Measurements from ENCODE around the gene RAB1B.
"Not testable (repeated sequence)": the region's sequence is repeated elsewhere in the genome, so short reads cannot be mapped to it uniquely, and the experiment has no call there.

RAB1B gene

GRCh38 chr11:66239998-66240780 lies 28.2 kb upstream of the RAB1B start:
- DNase-seq: no peak

DNA sequence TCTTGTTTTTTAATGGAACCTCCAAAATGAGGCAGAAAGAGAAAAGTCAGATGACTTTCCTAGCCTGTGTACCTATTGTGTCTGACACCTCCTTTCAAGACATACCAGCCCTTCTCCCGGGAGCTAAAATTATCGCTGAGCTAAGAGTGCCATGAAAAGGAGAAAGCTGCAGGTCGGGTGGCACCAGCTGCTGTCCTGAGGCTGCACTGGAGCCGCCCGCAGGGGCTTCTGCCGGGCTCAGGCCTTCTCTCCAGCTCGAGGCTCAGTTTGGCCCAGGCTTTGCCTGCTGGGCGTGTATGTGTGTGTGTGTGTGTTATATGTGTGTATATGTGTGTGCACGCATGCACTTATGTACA lies 27.7 kb upstream of the RAB1B start:
- no peak for DNase-seq

DNA sequence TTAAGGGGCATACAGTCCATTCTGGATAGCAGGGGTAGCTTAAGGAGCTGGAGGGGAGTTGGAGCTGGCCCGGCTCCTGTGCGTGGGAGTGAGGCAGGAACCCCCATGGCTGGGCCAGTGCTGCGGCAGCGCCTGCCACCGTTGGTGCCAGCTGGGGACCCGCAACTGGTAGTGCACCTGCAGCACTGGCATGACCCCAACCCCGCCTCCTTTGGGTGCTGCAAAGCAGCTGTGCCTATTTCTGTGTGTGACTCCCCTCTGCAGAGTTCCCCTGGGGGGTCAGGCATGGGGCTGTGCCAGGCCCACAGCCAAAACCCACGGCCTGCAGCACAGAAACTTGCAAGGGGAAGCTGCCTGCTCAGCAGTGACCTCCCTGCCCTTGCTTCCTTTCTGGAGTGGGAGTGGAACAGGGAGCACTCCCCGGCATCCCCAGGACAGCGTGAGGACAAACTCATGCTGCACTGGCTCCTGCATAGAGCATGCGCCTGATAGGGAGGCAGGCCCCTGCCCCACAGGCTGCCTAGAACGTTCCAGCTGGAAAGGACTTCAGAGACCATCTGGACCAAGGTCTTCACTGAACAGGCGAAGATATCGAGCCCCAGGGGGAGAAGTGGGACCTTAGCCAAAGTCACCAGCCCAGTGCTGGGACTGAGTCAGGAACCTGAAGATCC lies 26.2 kb upstream of the RAB1B start:
- DNase-seq: no peak

DNA sequence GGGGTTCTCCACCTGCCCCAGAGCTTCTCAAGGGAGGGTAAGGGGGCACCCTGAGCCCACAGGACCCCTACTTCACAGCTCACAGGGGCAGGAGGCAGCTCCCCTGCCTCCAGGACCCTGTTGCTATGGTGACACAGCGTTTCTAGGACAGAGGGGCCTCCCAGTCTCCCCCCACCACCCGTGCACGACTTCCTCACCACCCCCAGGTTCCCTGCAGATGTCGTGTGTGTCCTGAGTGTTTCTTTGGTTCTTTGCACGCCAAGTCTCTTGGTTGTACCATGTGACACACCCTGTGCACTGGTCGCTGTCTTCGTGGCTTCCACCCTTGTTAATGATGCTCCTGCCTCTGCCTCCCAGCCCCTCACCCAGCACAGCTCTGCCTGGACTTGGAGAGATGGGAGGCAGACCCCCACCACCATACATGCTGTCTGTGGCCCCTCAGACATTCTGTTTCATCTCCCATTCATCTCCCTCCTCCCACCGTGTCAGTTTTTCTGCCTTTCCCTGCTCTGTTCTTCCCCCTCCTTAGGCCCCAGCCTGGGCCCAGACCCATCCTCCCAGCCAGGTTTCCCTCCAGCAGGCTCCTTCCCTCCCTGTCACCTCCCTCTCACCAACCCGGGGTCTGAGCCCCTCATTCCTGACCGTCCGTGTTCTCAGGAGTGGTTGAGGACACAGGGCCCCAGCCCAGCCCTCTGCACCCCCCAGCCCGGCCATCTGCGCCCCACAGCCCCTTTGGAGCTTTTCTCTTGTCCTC lies 24.5 kb upstream of the RAB1B start:
- no peak for DNase-seq

- no peak for DNase-seq
Observed at GRCh38 chr11:66247295-66247694, 21.1 kb upstream of the RAB1B start.

- no peak for DNase-seq
Observed at GRCh38 chr11:66247801-66248200, 20.6 kb upstream of the RAB1B start.

DNA sequence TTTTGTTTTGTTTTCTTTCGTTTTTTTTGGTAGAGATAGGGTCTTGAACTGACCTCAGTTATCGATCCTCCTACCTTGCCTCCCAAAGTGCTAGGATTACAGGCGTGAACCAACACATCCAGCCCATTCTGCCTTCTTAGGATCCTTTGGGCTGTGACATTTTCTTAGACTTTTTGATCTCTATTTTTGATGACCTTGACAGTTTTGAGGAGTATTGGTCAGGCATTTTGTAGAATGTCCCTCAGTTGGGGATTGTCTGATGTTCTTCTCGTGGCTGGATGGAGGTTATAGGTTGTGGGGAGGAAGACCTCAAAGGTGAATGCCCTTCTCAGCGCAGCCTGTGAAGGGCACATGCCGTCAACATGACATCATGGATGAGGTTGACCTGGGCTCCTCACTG lies 19.5 kb upstream of the RAB1B start:
- DNase-seq: no peak

DNA sequence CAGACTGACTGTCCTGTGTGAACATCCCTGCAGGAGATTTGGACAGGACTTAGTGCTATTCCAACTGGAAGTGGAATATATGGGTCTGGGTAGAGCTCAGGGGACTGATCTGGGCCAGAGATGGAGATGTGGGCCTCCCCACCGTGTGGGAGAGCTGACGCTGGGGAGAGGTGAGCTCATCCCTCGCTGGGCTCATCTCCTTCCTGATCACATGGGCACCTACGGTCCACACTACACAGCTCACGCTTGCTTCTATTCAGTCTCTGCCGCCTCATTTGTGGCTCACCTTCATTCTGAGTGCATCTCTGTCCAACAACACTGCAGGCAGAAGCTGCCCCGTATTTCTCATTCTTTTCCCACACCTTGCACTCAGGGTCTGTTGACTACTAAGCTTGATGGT lies 16.6 kb upstream of the RAB1B start:
- DNase-seq: no peak

DNA sequence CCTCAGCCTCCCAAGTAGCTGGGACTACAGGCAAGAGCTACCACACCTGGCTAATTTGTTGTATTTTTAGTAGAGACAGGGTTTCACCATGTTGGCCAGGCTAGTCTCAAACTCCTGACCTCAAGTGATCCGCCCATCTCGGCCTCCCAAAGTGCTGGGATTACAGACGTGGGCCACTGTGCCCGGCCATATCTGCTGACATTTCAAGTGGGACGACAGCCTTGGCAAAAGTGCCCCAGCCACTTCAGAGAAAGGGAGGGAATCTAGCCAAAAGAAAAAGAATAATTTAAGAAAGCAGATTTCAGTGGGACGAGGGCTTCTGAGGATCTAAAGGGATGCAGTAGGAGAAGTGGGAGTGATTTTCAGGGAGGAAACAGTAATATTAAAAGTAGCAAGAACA lies 15.4 kb upstream of the RAB1B start:
- DNase-seq: not testable (repeated sequence)

DNA sequence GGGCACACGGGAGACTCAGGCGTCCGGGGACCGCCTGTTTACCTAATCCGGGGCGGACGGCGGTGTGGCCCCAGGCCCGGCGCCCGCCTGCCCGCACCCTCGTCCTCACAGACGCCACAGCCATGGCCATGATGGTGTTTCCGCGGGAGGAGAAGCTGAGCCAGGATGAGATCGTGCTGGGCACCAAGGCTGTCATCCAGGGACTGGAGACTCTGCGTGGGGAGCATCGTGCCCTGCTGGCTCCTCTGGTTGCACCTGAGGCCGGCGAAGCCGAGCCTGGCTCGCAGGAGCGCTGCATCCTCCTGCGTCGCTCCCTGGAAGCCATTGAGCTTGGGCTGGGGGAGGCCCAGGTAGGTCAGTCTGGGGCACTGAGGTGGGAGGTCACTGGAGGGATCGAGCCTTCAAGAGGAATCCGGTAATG lies 10.0 kb upstream of the RAB1B start:
- no peak for DNase-seq

DNA sequence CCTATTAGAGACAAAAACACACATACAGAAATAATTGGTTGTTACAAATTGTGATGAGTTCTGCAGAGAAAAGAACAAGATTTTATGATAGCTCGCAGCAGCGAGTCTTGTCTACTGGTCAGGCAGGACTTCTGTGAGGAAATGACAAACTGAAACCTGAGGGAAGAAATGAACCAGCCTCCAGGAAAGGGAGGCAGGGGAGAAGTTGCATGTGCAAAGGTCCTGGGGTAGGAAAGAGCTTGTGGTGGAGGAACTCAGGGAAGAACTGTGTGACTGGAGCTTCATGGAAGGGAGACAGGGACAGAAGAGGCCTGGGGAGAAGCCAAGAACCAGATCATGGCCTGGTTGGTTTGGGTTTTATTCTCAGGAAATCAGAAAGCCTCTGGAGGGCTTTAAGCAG lies 9.2 kb upstream of the RAB1B start:
- DNase-seq: no peak

DNA sequence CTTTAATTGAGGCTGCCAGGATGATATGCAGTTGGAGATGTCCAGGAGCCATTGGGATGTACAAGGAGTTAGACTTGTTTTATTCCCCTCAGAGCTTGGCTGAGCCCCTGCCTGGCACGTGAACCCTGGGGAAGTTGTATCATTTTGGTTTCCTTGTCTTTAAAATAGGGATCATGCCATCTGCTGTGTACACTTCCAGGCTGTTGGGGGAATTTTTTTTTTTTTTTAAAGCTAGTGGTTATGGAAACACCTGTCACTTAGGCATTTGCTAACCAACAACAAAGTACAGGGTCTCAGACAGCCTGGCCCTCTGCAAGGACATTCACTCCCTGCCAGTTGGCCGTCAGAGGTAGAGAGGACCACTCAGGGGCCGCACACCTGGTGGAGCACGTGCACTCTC lies 8.5 kb upstream of the RAB1B start:
- DNase-seq: no peak

GRCh38 chr11:66261578-66261977 lies 6.9 kb upstream of the RAB1B start:
- no peak for DNase-seq

DNA sequence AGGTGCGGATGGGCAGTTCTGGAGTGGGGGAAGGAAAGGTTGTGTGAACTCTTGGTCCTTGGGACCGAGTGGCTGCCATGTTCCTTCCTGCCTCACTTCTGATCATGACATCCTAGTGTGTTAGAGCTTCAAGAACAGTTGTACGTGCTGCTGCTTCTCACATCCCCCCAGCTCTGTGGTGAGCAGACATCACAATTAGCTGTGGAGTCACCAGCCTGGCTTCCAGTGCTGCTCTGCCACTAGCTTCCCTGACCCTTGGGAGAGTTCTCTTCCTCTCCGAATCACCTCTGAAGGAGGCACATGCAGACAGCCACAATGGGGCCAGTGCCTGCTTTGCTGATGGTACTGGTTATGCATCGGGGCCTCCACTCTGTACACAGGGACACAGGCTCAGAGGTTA lies 6.2 kb upstream of the RAB1B start:
- DNase-seq: no peak

DNA sequence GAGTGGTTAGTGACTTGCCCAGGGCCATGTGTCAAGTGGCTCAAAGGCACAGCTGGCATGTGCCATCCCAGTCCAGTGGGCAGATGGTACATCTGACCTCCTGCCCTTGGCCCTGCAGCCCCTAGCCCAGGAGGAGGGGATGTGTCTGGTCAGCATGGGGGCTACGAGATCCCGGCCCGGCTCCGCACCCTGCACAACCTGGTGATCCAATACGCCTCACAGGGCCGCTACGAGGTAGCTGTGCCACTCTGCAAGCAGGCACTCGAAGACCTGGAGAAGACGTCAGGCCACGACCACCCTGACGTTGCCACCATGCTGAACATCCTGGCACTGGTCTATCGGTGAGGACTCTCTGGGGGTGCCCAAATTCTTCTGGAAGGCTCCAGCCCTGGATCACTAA lies 5.7 kb upstream of the RAB1B start:
- DNase-seq: no peak

DNA sequence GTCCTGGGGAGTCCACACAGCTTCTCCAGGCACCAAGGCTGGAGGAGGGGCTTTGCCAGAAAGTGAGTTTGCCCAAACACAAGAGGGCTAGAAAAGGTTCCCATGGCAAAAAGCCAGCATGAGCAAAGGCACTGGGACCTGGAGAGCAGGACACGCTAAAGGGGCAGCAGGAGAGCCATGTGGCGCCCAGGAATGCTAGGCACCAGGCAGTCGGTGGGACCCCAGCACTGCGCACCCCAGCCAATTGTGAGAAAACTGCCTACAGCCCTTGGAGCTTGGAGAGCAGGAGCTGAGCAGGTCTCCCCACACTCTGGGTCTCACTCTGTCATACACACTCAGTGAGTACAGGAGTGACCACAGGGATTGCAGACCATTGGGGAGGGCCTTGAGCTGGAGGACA lies 5.2 kb upstream of the RAB1B start:
- no peak for DNase-seq

GRCh38 chr11:66263785-66264184 lies 4.7 kb upstream of the RAB1B start:
- DNase-seq: no peak

GRCh38 chr11:66264383-66264782 lies 4.1 kb upstream of the RAB1B start:
- no peak for DNase-seq

DNA sequence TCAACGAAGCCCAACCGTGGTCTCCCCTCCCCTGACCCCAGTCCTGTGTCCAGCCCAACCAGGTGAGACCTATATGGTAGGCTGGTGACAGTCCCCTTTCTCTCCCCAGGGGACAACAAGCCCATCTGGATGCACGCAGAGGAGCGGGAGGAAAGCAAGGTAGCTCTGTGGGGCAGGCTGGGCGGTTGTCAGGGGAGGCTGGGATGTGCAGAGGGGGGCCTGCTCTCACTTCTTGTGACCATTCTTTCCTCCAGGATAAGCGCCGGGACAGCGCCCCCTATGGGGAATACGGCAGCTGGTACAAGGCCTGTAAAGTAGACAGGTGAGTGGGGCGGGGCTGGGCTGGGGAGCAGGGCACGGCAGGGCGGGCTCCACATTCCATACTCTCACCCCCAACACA lies 3.5 kb upstream of the RAB1B start:
- no peak for DNase-seq

GRCh38 chr11:66265531-66266377 lies 2.7 kb upstream of the RAB1B start:
- no peak for DNase-seq

- DNase-seq: no peak
Observed at GRCh38 chr11:66266378-66267038, 1.9 kb upstream of the RAB1B start.

GRCh38 chr11:66267039-66267378 lies 1.4 kb upstream of the RAB1B start:
- no peak for DNase-seq

Data from NCI-H2081 treated with DMSO at 0.1 percent for 48 hours (cell line).